Glomerular visceral epithelial cell (primary cell): Measurements from ENCODE around the gene EZH1.
A peak's percentile ranks its signal among the peaks of the same experiment; 100 is the strongest.
"Not testable (repeated sequence)": the region's sequence is repeated elsewhere in the genome, so short reads cannot be mapped to it uniquely, and the experiment has no call there.

ENCODE experiments used
- DNase-seq: peaks from one replicate; pipeline ENCODE4 v3.0.0-alpha.2; 2016; ENCODE audit errors: extremely low spot score

The EZH1 gene

GRCh38 chr17:42669977-42670788 lies 74.7 kb downstream of the EZH1 start:
- DNase-seq = no peak

DNA sequence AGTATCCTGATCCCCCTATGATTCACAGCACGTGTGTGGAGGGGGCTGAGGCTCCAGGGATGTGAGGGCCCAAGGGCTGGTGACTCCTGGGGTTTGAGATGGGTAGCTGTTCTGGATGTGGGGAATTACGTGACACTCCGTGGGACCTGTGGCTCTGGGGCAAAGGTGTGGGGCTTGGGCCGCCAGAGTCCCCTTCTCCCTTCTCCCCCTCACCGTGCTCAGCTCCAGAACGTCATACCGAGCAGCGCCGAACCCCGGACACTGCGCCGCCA lies 75.2 kb downstream of the EZH1 start:
- no peak for DNase-seq

- DNase-seq = peak; percentile 91
These were observed 77.5 kb downstream of the EZH1 start for GRCh38 chr17:42667088-42667951.

DNA sequence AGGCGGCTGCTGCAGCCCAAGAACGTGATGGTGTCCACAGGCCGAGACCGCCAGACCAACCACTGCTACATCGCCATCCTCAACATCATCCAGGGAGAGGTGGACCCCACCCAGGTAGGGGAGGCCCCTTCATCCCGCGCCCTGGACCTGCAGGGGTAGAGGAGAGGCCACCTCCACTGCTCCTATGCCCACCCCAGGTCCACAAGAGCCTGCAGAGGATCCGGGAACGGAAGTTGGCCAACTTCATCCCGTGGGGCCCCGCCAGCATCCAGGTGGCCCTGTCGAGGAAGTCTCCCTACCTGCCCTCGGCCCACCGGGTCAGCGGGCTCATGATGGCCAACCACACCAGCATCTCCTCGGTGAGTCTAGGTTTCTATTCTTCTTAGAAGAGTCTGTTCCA lies 78.7 kb downstream of the EZH1 start:
- not testable (repeated sequence) for DNase-seq

- no peak for DNase-seq
These were observed 79.2 kb downstream of the EZH1 start for GRCh38 chr17:42665581-42666001.

DNA sequence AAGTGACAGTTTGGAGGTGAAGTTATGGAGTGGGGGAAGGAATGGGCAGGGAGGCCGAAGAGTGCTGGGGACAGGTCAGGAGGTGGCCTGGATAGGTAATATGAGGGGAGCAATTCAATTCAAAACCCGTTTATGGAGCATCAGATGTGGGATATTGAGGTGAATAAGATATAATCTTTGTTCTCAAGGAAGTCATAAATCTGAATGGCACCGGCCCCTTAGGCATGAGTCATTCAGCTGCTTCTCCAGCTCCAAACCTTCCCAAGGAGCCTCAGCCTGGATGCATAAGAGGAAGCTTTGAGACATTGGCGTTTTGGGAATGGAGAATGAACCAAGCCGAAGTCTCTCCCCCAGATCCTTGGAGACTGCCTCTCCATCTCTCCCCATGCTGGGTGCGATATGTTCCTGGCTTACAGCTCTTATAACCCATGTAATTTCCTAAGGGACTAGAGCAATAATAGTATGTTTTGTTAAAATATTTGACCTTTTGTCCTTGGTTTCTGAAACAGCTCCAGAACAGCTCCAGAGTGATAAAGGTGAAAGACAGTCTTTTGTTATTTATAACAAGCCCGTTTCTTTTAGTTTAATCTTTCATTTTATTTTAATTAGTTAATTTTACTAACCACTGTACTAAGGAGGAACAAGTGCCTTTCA lies 84.0 kb downstream of the EZH1 start:
- DNase-seq = peak; percentile 58

DNA sequence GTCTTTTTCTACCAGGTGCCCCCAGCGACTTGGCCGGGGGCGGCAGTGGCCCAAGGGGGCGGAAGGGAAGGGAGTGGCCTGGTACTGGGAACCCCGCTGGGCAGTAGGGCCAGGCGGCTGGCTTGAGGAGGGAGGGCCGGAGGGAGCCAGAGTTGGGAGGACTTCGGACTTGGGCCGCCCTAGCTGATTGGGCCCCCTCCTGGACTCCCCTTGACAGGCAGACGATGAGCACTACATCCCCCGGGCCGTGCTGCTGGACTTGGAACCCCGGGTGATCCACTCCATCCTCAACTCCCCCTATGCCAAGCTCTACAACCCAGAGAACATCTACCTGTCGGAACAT lies 84.9 kb downstream of the EZH1 start:
- DNase-seq = not testable (repeated sequence)

DNA sequence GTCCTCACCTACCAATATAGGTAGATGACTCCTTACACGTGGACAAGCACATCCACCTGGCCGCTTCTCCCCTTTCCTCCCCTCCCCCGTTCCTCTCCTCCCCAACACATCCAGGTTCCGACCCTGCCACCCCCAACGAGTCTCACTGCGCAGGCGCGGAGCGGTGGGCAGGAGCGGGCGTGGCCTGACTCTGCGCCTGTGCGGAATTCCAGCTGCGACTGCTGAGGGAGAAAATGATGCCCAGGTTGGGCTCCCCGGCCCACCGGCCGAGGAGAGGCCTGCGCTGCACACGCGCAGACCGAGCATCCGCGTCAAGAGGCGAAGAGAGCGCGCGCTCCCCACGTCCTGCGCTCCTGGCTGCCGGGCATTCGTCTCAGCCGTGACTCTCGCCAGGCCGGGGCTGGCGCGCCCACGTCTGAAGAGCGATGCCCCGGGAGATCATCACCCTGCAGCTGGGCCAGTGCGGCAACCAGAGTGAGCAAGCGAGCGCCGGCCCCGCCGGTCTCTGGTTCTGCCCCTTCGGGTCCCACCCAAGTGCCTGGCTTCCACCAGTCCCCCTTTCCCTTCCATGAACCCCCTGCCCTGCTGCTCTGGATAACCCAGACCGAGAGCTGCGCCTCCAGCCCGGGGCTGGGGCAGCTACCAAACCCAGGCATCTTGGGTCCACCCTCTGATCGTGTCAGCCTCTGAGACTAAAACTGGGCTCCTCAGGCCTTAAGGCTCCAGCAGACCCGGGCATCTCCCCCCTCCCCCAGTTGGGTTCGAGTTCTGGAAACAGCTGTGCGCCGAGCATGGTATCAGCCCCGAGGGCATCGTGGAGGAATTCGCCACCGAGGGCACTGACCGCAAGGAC lies 85.5 kb downstream of the EZH1 start, which contains the start of gene TUBG2:
Gene TUBG2, plus strand, starts transcription at position 206 of the 853 bp plus-strand sequence. Its CDS starts 220 bp downstream, at position 426.
- DNase-seq = peak; percentile 95

- no peak for DNase-seq
These were observed 86.8 kb downstream of the EZH1 start for GRCh38 chr17:42657824-42658588.

- DNase-seq = peak; percentile 51
These were observed 89.3 kb downstream of the EZH1 start for GRCh38 chr17:42655528-42655927.

DNA sequence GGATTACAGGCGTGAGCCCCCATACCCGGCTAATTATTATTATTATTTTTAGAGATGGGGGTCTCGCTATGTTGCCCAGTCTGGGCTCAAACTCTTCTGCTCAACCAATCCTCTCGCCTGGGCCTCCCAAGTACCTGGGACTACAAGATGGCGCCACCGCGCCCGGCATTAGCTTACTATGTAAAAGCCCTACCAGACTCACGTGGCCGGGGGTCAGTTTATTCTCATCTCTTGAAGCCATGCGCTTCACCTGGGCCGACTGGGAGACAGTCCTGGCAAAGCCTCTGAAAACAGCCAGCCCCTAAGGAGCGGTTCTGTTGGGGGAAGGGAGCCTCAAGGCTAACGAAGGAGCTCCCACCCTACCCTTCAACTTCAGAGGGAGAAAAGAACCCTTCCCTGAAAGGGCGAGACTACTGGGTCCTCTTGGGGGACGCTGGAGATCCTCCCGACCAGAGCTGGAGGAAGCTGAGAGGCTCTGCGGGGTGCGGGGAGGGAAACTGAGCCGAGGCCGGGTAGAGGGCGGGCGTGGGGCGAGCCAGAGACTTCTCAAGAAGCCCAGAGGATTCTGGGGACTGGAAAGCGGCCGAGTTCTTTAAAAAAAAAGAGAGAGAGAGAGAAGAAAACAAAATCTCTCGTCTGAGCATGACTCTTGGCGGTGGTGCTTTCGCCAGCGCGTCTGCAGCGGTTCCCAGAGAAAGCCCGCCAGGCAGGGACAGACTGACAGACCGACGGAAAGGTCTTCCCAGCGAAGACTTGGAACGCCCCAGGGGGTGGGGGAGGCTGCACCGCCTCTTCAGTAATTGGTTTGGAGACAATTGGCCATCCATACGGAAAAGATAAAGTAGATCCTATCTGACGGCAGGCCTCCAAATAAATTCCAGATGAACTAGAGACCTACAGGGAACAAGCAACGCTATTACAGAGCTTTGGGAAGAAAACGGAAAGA lies 91.4 kb downstream of the EZH1 start:
- DNase-seq = no peak

- DNase-seq = no peak
These were observed 93.4 kb downstream of the EZH1 start for GRCh38 chr17:42651392-42651791.
